HG02943 (cell line): Measurements from ENCODE around the gene SERPINB1.
"Not testable (repeated sequence)": the region's sequence is repeated elsewhere in the genome, so short reads cannot be mapped to it uniquely, and the experiment has no call there.

Source experiments
- ATAC-seq: cut with Tn5 transposase; IDR thresholded peaks from one replicate; pipeline ENCODE4 v1.9.1; 2021; ENCODE audit warnings: mild to moderate bottlenecking, low read depth, moderate library complexity; ENCODE audit not compliant: unreplicated experiment

SERPINB1 gene

GRCh38 chr6:2819115-2819514 is 22.5 kb downstream of the SERPINB1 start:
- ATAC-seq = no peak

GRCh38 chr6:2818593-2818992 is 23.1 kb downstream of the SERPINB1 start:
- ATAC-seq = no peak

- no peak for ATAC-seq
Measured at GRCh38 chr6:2817903-2818443, 23.7 kb downstream of the SERPINB1 start.

- no peak for ATAC-seq
Measured at GRCh38 chr6:2816158-2816557, 25.5 kb downstream of the SERPINB1 start.

GRCh38 chr6:2812695-2813094 is 29.0 kb downstream of the SERPINB1 start:
- ATAC-seq = no peak

GRCh38 chr6:2810092-2810671 is 31.5 kb downstream of the SERPINB1 start:
- ATAC-seq = no peak

GRCh38 chr6:2809015-2809414 is 32.6 kb downstream of the SERPINB1 start:
- no peak for ATAC-seq

- ATAC-seq = no peak
Measured at GRCh38 chr6:2807342-2808090, 34.1 kb downstream of the SERPINB1 start.

- ATAC-seq = no peak
Measured at GRCh38 chr6:2806644-2807043, 35.0 kb downstream of the SERPINB1 start.

GRCh38 chr6:2805031-2805430 is 36.6 kb downstream of the SERPINB1 start:
- ATAC-seq = no peak

- no peak for ATAC-seq
Measured at GRCh38 chr6:2804516-2804915, 37.1 kb downstream of the SERPINB1 start.

GRCh38 chr6:2803731-2804429 is 37.8 kb downstream of the SERPINB1 start:
- no peak for ATAC-seq

GRCh38 chr6:2802521-2803060 is 39.1 kb downstream of the SERPINB1 start:
- no peak for ATAC-seq

- ATAC-seq = not testable (repeated sequence)
Measured at GRCh38 chr6:2801687-2802086, 40.0 kb downstream of the SERPINB1 start.

- ATAC-seq = no peak
Measured at GRCh38 chr6:2800552-2801316, 40.9 kb downstream of the SERPINB1 start.

- ATAC-seq = no peak
Measured at GRCh38 chr6:2799936-2800527, 41.6 kb downstream of the SERPINB1 start.

GRCh38 chr6:2798586-2799134 is 43.0 kb downstream of the SERPINB1 start:
- no peak for ATAC-seq

GRCh38 chr6:2797564-2798031 is 44.1 kb downstream of the SERPINB1 start:
- ATAC-seq = no peak

- ATAC-seq = no peak
Measured at GRCh38 chr6:2796861-2797260, 44.8 kb downstream of the SERPINB1 start.

- no peak for ATAC-seq
Measured at GRCh38 chr6:2795956-2796355, 45.7 kb downstream of the SERPINB1 start.
